Kidney (tissue), 14 donors: ENCODE results near the gene LHFPL6. TPM values are rescaled to one million over a fixed set of nuclear protein-coding genes. Genes with fewer than 3 reads are reported as not detected.

Experiments
- DNase-seq, 5 donors: peaks; one replicate each; pipeline ENCODE4 v3.0.0-alpha.2; 2013 to 2020
- FAIRE-seq: peaks from 2 replicates; lab custom pipeline; 2012; peaks lifted over from hg19 to GRCh38; lab: Jason Lieb, UNC
- H3K27ac ChIP-seq, 2 donors: one replicate each; pipeline ENCODE4 v1.7.0; 2013; ENCODE audit warnings: low read depth in 2 of 2, low read length in 2 of 2, inconsistent platforms in 1 of 2
- H3K27me3 ChIP-seq: one replicate; pipeline ENCODE4 v1.7.1; 2013; ENCODE audit warnings: low read length, inconsistent platforms; ENCODE audit not compliant: control insufficient read depth, insufficient read depth
- H3K36me3 ChIP-seq, 3 donors: one replicate each; pipeline versions ENCODE4 v1.7.0 to v1.7.1; 2013; ENCODE audit warnings: low read length in 3 of 3, control low read depth in 1 of 3, inconsistent platforms in 1 of 3; ENCODE audit not compliant: insufficient read depth in 3 of 3, control insufficient read depth in 2 of 3
- H3K4me1 ChIP-seq, 3 donors: one replicate each; pipeline versions ENCODE4 v1.7.0 to v1.7.1; 2013; ENCODE audit warnings: low read length in 3 of 3, inconsistent platforms in 1 of 3, low read depth in 1 of 3; ENCODE audit not compliant: control insufficient read depth in 2 of 3, insufficient read depth in 2 of 3
- H3K4me3 ChIP-seq, 3 donors: one replicate each; pipeline versions ENCODE4 v1.7.0 to v1.8.1; 2013; ENCODE audit warnings: low read length in 3 of 3, control low read depth in 1 of 3, inconsistent platforms in 1 of 3
- H3K9ac ChIP-seq, 3 donors: one replicate each; pipeline versions ENCODE4 v1.7.0 to v1.7.1; 2013; ENCODE audit warnings: low read length in 3 of 3, control low read depth in 1 of 3, inconsistent platforms in 1 of 3
- H3K9me3 ChIP-seq, 3 donors: one replicate each; pipeline versions ENCODE4 v1.7.0 to v1.7.1; 2013; ENCODE audit warnings: low read length in 3 of 3, control low read depth in 1 of 3, inconsistent platforms in 1 of 3; ENCODE audit not compliant: control insufficient read depth in 2 of 3, insufficient read depth in 1 of 3
- intact Hi-C: fragments of 100-400 bp; cut with DNase I; formaldehyde crosslinking; loops from one replicate; pipeline ENCODE4 v1.11.1; 2022
- polyA plus RNA-seq: library from polyadenylated mRNA; stranded (reverse); fragments of 350-450 nt; fragmentation: Illumina TruSeq; extraction: RNeasy Lipid Tissue Mini Kit (QIAGEN cat#74804); gene quantifications from one replicate; pipeline ENCODE4 v1.2.3, GENCODE V29; 2014; ENCODE audit warnings: low read depth, low replicate concordance; ENCODE audit not compliant: insufficient read depth
- total RNA-seq: library from RNA; stranded (reverse); fragmentation: NEBNext Ultra II Directional; extraction: Animal tissue kit (Norgen Biotek cat#: 25700); gene quantifications from one replicate; pipeline ENCODE4 v1.2.1, GENCODE V29; 2021
- TF ChIP-seq, protein P1 (sequence below): IDR thresholded peaks from 3 replicates; pipeline ENCODE4 v1.5.1; 2012; ENCODE audit warnings: mild to moderate bottlenecking, moderate library complexity, borderline replicate concordance; ENCODE audit not compliant: insufficient read depth; ENCODE audit errors: extremely low read depth
- donor health status: control.
- donor health status: control.
- donor health status: control.
- donor health status: control.
- donor health status: control.
- donor health status: DM: yes; HTN: yes; CAD: no.
- donor health status: Normal renal cell carcinoma (clear cell type).

The LHFPL6 gene
- total and polyA plus RNA-seq, 2 donors from 2014 or later, result 33.0 to 59.2 TPM

DNA sequence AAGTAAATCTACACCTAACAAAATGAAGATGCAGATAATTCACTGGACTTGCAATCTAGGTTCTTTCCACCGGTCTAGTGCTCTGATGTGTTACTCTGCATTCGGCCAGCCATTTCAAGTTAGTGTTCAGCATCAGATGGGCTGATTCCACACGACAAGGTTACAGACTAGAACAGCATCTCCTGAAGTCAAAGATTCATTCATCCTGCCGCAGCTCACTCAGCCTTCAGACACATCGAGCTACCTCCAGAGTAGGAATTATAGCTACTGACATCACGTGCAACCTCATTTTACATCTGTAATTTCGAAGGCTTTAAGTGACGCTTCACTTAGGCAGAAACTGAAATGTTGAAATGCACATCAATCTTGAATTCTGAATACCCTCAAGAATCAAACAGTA, 76.5 kb downstream of the LHFPL6 start:
- Histone ChIP-seq H3K9me3 (no peaks in the 10 kb centered on the region), H3K36me3 (no peaks in the 10 kb centered on the region), H3K27ac (no peak overlapping the region), H3K27me3 (no peaks in the 10 kb centered on the region), H3K9ac (no peak overlapping the region), H3K4me1 (no peaks in the 10 kb centered on the region), H3K4me3 (no peak overlapping the region)
- TF ChIP-seq, protein P1, sequence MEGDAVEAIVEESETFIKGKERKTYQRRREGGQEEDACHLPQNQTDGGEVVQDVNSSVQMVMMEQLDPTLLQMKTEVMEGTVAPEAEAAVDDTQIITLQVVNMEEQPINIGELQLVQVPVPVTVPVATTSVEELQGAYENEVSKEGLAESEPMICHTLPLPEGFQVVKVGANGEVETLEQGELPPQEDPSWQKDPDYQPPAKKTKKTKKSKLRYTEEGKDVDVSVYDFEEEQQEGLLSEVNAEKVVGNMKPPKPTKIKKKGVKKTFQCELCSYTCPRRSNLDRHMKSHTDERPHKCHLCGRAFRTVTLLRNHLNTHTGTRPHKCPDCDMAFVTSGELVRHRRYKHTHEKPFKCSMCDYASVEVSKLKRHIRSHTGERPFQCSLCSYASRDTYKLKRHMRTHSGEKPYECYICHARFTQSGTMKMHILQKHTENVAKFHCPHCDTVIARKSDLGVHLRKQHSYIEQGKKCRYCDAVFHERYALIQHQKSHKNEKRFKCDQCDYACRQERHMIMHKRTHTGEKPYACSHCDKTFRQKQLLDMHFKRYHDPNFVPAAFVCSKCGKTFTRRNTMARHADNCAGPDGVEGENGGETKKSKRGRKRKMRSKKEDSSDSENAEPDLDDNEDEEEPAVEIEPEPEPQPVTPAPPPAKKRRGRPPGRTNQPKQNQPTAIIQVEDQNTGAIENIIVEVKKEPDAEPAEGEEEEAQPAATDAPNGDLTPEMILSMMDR, result no peak
- DNase-seq, result no peak
- FAIRE-seq, result no peak
- intact Hi-C loops, result no loop called here

DNA sequence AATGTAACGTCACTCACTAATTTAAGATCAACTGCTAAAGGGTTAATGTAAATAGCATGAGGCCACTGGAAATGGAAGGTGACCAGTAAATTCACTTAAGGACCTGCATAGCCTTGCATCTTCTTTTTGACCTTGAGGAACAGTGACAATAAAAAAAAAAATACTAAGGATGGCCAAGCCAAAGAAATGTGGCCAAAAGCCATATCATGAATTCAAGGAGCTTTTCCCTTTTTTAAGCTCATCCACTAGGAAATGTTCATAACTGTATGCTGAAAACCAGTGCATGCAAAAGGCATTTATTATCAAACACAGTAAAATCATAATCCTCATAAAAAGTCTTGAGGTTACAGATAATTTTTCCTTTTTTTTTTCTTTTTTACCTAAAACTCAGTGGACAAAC, 77.5 kb downstream of the LHFPL6 start:
- no peaks in the 10 kb centered on the region for H3K9me3 ChIP-seq
- no peaks in the 10 kb centered on the region for H3K27me3 ChIP-seq
- TF ChIP-seq, protein P1, result no peak
- no peaks in the 10 kb centered on the region for H3K4me1 ChIP-seq
- no peak overlapping the region for H3K9ac ChIP-seq
- intact Hi-C loops, result no loop called here
- no peak for DNase-seq
- H3K36me3 ChIP-seq, result no peaks in the 10 kb centered on the region
- no peak for FAIRE-seq
- no peak overlapping the region for H3K27ac ChIP-seq
- no peak overlapping the region for H3K4me3 ChIP-seq

DNA sequence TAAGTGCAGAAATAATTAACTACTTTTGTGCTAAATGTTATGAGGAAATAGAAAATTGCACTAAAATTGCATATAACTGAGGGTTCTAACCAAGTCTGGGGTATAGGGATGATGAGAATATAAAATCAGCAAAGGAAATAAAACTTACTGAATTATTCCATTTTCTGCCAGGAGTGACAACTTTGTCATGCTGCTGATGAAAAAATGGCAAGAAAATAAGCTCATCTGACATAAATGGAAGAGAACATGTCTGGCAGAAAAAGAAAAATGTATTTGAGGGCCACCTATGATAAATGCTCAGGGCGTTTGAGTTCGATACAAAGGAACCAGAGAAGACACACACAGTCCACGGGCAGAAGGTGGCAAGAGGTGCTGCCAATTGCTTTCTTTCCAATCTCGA, 78.2 kb downstream of the LHFPL6 start:
- H3K4me3 ChIP-seq, result no peak overlapping the region
- H3K27me3 ChIP-seq, result no peaks in the 10 kb centered on the region
- no peak for FAIRE-seq
- DNase-seq, result no peak
- H3K27ac ChIP-seq, result no peak overlapping the region
- H3K36me3 ChIP-seq, result no peaks in the 10 kb centered on the region
- intact Hi-C loops, result no loop called here
- TF ChIP-seq, protein P1, result no peak
- no peaks in the 10 kb centered on the region for H3K4me1 ChIP-seq
- no peak overlapping the region for H3K9ac ChIP-seq
- no peaks in the 10 kb centered on the region for H3K9me3 ChIP-seq

DNA sequence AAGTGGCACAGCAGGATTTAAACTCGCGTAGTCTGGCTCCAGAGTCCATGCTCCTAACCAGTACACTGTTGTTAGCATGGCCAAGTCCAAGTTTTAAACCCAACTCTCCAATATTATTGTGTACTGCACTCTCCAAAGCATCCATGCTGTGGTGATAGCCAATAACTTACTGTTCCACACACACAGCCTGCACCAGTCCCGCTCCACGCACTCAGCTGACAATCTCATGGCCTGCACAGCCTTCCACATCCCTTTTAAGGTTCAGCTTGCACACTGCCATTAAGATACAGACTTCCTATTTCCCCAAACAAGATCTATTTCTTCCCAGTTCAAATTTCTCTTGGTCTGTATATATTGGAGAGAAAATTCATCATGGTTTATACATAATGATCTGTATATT, 80.7 kb downstream of the LHFPL6 start:
- intact Hi-C loops, result no loop called here
- H3K4me1 ChIP-seq, result no peaks in the 10 kb centered on the region
- H3K9me3 ChIP-seq, result no peaks in the 10 kb centered on the region
- H3K36me3 ChIP-seq, result no peaks in the 10 kb centered on the region
- FAIRE-seq, result no peak
- DNase-seq, result no peak
- H3K27ac ChIP-seq, result no peak overlapping the region
- TF ChIP-seq, protein P1, result no peak
- H3K27me3 ChIP-seq, result no peaks in the 10 kb centered on the region
- H3K4me3 ChIP-seq, result no peak overlapping the region
- no peak overlapping the region for H3K9ac ChIP-seq
